ENCODE measurements around the gene SORL1. TPM values are rescaled to one million over a fixed set of nuclear protein-coding genes. Genes with fewer than 3 reads are reported as not detected.
"Not testable (repeated sequence)": the region's sequence is repeated elsewhere in the genome, so short reads cannot be mapped to it uniquely, and the experiment has no call there.

SORL1 gene
- total RNA-seq, 2 experiments from 2014 or later: 17.4 to 38.6 TPM

DNA sequence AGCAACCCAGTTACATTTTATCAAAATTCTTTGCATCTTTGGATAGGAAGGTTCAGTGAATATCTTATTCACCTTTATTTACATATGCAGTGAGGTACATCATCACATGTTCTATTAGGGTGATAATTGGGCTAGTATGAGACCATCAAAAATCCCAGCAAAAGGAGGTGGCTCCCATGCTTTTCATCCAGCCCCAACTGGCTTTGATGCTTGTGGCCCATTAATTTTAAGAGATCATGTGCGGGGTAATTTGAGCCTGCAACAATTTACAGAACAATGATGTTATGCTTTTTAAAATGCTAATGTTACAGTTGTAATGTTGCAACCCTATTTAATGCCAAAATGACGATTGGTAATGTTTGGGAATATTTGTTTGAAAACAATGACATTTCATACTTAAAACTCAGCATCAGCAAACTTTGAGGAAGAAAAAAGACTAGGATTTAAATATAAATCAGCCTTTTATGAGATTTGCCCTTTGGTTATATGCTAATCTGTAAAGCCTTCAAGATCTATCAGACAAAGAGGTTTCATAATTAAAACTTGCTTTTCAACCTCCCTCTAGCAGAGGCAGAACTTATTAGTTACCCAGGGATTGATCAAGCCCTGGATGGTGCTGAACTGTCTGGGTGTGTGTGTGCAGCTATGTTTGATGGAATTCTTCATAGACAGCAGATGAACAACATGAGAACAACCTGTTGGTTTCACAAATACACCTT is 184.1 kb downstream of the SORL1 start:
- H3K27ac Mint-ChIP-seq: no peak overlapping the region
- DNase-seq (no peak), ATAC-seq (no peak)
- no peaks in the 10 kb centered on the region for H3K4me1 Mint-ChIP-seq
- H3K4me3 Mint-ChIP-seq: no peak overlapping the region
- no peaks in the 10 kb centered on the region for H3K27me3 Mint-ChIP-seq
- H3K9me3 Mint-ChIP-seq (ENCODE audit: low read depth): no peaks in the 10 kb centered on the region
- CTCF ChIA-PET: no interaction called here
- H3K36me3 Mint-ChIP-seq: no peaks in the 10 kb centered on the region

DNA sequence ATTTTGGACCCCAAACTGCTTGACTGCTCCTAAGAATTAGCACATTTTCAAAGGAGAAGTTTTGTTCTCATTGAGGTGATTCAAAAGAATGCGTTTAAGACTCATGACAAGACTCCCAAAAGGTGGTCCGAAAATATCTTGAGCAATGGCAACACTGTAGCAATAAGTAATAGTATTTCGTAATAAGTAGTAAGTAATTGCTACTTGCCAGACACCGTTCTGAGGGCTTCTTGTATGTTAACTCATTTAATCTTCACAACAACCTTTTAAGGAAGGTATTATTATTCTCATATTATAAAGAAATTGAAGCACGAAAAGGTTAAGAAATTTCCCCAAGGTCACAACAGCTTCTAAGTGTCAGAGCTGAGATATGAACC is 184.7 kb downstream of the SORL1 start:
- CTCF ChIA-PET: no interaction called here
- DNase-seq: no peak
- no peaks in the 10 kb centered on the region for H3K27me3 Mint-ChIP-seq
- no peak overlapping the region for H3K27ac Mint-ChIP-seq
- no peaks in the 10 kb centered on the region for H3K9me3 Mint-ChIP-seq (ENCODE audit: low read depth)
- ATAC-seq: no peak
- H3K36me3 Mint-ChIP-seq: no peaks in the 10 kb centered on the region
- no peaks in the 10 kb centered on the region for H3K4me1 Mint-ChIP-seq
- H3K4me3 Mint-ChIP-seq: no peak overlapping the region

DNA sequence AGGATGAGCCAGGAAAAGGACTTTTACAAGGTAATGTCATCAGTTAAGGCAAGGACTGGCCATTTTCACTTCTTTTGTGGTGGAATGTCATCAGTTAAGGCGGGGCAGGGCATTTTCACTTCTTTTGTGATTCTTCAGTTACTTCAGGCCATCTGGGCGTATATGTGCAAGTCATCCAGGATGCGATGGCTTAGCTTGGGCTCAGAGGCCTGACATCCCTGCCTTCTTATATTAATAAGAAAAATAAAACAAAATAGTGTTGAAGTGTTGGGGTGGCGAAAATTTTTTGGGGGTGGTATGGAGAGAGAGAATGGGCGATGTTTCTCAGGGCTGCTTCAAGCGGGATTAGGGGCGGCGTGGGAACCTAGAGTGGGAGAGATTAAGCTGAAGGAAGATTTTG is 185.5 kb downstream of the SORL1 start:
- CTCF ChIA-PET; H3K9me3 Mint-ChIP-seq (ENCODE audit: low read depth); DNase-seq; H3K36me3 Mint-ChIP-seq; ATAC-seq; H3K27ac Mint-ChIP-seq; H3K4me3 Mint-ChIP-seq; H3K4me1 Mint-ChIP-seq; H3K27me3 Mint-ChIP-seq: not testable (repeated sequence)

DNA sequence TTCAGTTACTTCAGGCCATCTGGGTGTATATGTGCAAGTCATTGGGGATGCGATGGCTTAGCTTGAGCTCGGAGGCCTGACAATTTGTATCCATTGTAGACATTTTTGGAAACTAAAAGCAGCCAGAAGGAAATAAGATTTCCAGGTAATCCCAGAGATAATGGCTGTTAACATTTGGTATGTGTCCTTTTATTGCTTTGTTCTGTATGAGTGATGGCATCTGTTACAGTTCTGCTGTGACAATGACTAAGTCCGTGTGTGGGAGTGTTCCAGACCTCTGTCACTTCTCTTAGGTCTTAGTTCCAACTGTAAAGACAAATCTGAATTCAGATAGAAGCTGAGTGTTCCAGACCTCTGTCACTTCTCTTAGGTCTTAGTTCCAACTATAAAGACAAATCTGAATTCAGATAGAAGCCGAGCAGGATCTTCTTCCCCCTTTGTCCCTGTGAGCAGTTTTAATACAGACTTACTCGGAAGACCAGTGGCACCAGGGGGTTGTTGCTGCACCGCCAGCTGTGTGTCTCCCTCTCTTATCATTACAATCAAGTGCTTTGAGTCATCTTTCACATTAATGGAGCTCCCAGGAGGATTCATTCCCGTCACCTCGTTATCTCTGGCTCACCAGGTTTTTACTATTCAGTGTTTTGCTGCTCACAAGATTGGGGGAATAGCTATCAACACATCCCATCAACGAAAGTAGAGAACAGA is 191.5 kb downstream of the SORL1 start:
- Mint-ChIP-seq H3K27me3 (peaks cover 4% of the 10 kb centered on the region), H3K4me1 (no peaks in the 10 kb centered on the region), H3K36me3 (no peaks in the 10 kb centered on the region), H3K4me3 (no peak overlapping the region), H3K27ac (no peak overlapping the region), H3K9me3 (ENCODE audit: low read depth) (no peaks in the 10 kb centered on the region)
- CTCF ChIA-PET: no interaction called here
- ATAC-seq (no peak), DNase-seq (no peak)

DNA sequence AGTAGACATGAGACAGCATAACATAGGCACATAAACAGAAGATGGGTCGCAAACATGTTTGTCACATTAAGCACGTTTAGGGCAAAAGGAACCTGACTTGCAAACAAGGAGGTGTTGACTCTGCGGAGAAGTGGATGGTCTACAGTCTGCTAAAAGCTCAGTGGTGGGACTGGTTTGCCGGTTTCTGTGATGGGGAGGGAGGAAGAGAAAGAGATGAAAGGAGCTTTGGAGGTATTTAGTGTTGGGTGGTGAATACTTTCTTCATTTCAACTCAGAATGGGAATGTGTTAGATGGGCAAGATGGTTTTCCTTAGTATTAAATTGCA is 192.0 kb downstream of the SORL1 start:
- no peaks in the 10 kb centered on the region for H3K4me1 Mint-ChIP-seq
- DNase-seq: no peak
- H3K27me3 Mint-ChIP-seq: peaks cover 5% of the 10 kb centered on the region
- no peak overlapping the region for H3K4me3 Mint-ChIP-seq
- ATAC-seq: no peak
- no peaks in the 10 kb centered on the region for H3K9me3 Mint-ChIP-seq (ENCODE audit: low read depth)
- no peaks in the 10 kb centered on the region for H3K36me3 Mint-ChIP-seq
- H3K27ac Mint-ChIP-seq: no peak overlapping the region
- CTCF ChIA-PET: interaction anchor here (1.6 kb wide), 1 partner anchor 11 kb away, joined by 8 read pairs; no protein-coding TSS in a partner anchor

DNA sequence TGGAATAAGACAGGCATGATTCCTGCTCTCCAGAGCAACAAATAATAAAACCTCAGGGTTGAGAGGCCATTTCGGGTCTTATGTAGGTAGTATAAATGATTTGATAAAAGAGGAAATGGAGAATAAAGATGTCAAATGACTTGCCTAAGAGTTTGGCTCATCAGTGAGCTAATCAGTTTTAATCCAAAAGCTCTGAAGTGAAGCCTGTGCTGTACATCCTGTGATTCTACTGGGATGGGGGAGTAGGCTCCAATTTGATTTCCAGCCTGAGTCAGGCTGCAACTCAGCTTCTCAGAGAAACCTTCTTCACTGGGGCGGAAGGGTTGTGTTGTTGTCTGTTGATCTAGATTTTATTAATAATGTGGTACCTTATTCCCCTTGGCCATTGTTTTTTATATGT is 192.9 kb downstream of the SORL1 start:
- no peak for DNase-seq
- H3K9me3 Mint-ChIP-seq (ENCODE audit: low read depth): no peaks in the 10 kb centered on the region
- peaks cover 5% of the 10 kb centered on the region for H3K4me1 Mint-ChIP-seq
- H3K27ac Mint-ChIP-seq: no peak overlapping the region
- no peak overlapping the region for H3K4me3 Mint-ChIP-seq
- ATAC-seq: no peak
- CTCF ChIA-PET: interaction anchor here (1.6 kb wide), 1 partner anchor 10 kb away, joined by 8 read pairs; no protein-coding TSS in a partner anchor
- H3K27me3 Mint-ChIP-seq: peaks cover 5% of the 10 kb centered on the region
- H3K36me3 Mint-ChIP-seq: no peaks in the 10 kb centered on the region

DNA sequence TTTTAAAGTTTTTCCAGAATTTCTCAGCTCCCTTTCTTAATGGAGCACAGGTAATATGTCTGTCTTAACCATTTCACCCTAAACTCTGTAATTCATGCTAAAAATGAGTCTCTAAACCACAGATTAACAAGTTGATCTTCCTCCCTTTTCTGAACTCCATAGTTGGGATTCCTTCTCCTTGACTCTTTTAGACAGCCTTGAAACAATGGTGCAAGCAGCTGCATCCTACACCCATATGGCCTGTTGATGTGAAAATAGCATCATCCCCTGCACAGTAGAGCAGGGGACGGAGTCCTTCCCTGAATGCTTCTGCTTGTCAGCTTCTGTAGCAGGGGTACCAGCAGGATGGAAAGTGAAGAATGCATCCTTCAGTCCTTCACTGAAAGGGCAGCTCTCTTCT is 193.5 kb downstream of the SORL1 start:
- H3K4me3 Mint-ChIP-seq: no peak overlapping the region
- H3K9me3 Mint-ChIP-seq (ENCODE audit: low read depth): no peaks in the 10 kb centered on the region
- no peak overlapping the region for H3K27ac Mint-ChIP-seq
- CTCF ChIA-PET: interaction anchor here (1.6 kb wide), 1 partner anchor 10 kb away, joined by 8 read pairs; no protein-coding TSS in a partner anchor
- peaks cover 11% of the 10 kb centered on the region for H3K4me1 Mint-ChIP-seq
- H3K27me3 Mint-ChIP-seq: peaks cover 5% of the 10 kb centered on the region
- DNase-seq (no peak), ATAC-seq (no peak)
- no peaks in the 10 kb centered on the region for H3K36me3 Mint-ChIP-seq

DNA sequence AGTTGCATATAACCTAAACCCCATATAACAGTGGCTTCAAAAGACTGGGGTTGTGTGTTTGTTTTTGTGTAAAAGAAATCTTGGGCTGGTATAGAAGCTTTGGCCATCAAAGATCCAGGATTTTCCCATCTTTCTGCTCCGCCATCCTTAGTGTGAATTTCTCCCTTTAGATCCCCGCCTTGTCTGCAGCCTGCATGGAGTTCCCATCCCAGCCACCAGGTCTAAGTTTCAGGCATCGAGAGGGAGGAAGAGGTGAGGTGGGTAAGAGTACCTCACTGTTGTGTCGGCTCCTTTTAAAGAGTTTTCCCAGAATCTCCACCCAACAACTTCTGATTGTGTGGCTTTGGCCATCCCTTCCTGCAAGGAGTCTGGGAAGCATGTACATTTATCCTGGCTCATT is 196.2 kb downstream of the SORL1 start:
- ATAC-seq (no peak), DNase-seq (no peak)
- H3K9me3 Mint-ChIP-seq (ENCODE audit: low read depth): no peaks in the 10 kb centered on the region
- CTCF ChIA-PET: no interaction called here
- H3K27me3 Mint-ChIP-seq: peaks cover 7% of the 10 kb centered on the region
- H3K27ac Mint-ChIP-seq: no peak overlapping the region
- peaks cover 23% of the 10 kb centered on the region for H3K4me1 Mint-ChIP-seq
- no peaks in the 10 kb centered on the region for H3K36me3 Mint-ChIP-seq
- H3K4me3 Mint-ChIP-seq: no peak overlapping the region

DNA sequence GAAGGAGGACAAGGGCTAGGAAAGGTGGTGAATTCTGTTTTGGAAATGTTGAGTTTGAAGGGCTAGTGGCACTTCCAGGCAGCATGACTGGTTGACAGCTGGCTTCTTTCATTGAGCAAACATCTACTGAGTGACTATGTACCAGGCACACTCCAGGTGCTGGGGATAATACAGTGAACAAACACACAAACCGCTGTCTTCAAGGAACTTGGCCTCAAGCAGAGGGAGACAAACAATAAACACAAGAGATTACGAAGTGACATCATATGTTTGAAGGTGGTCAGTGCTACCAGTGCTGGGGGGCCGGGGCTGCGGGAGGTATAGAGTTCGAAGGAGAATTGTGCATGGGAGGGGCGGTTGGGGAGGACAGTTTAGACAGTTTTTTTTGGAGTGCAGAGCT is 197.7 kb downstream of the SORL1 start:
- H3K27me3 Mint-ChIP-seq: peaks cover 21% of the 10 kb centered on the region
- H3K4me3 Mint-ChIP-seq: no peak overlapping the region
- H3K36me3 Mint-ChIP-seq: no peaks in the 10 kb centered on the region
- no peak overlapping the region for H3K27ac Mint-ChIP-seq
- H3K9me3 Mint-ChIP-seq (ENCODE audit: low read depth): no peaks in the 10 kb centered on the region
- CTCF ChIA-PET: no interaction called here
- DNase-seq: no peak
- H3K4me1 Mint-ChIP-seq: peaks cover 23% of the 10 kb centered on the region
- no peak for ATAC-seq

DNA sequence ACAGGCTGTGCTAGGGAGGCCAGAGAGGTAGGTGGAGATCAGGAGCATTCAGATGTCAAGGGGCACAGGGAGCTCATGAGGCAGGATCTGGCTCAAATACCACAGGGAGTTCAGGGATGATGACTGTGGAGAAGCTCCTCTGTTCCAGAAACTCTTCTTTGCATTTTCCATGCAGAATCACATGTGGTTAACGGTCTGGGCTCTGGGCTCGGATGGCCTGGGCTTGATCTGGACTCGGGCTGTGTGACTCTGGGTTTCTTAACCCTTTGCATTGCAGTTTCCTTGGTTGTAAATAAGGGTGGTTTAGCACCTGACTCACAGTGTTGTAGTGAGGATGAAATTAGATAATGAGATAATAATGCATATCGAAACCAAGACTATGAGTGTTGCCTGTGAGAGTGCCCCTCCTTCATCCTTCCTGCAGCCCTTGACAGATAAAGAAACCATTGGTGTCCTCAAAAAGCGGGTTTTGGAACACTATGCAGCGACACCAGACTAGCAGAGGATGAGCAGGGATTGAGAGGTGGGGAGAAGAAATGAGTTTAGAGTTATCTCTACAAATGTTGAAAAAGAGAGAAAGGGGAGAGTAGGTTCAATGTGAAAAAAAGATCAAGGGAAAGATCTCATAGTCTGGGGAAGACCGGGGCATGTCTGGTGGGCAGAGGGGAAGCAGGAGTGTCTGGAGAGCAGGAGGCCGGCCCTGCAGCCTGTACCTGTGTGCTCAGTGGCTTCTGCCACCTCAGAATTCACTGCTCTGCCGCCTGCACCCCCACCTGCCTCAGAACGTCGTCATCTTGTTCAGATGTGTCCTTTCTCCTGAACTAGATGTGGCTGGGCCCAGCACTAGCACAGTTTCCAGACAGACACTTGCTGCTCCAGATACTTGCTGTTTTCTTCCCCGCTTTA is 198.5 kb downstream of the SORL1 start:
- DNase-seq (peak; percentile 49), ATAC-seq (peak; percentile 85)
- H3K27me3 Mint-ChIP-seq: peaks cover 28% of the 10 kb centered on the region
- peaks cover 27% of the 10 kb centered on the region for H3K4me1 Mint-ChIP-seq
- no peaks in the 10 kb centered on the region for H3K36me3 Mint-ChIP-seq
- H3K27ac Mint-ChIP-seq: peak overlapping the region; percentile 77
- H3K4me3 Mint-ChIP-seq: peak overlapping the region; percentile 29
- CTCF ChIA-PET: no interaction called here
- no peaks in the 10 kb centered on the region for H3K9me3 Mint-ChIP-seq (ENCODE audit: low read depth)

DNA sequence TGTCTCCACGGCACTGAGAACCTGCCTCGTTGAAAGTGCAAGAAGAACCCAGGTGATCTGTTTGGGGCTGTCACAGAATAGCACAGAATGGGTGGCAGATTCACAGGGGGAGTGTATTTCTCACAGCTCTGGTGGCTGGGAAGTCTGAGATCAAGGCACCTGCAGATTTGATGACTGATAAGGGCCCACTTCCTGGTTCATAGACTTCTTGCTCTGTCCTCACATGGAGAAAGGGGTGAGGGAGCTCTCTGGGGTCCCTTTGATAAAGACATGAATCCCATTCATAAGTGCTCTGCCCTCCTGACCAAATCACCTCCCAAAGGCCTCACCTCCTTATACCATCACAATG is 199.1 kb downstream of the SORL1 start:
- CTCF ChIA-PET: no interaction called here
- Mint-ChIP-seq H3K4me1 (peaks cover 31% of the 10 kb centered on the region), H3K27ac (peak overlapping the region; percentile 16), H3K36me3 (no peaks in the 10 kb centered on the region), H3K27me3 (peaks cover 30% of the 10 kb centered on the region), H3K9me3 (ENCODE audit: low read depth) (no peaks in the 10 kb centered on the region), H3K4me3 (no peak overlapping the region)
- DNase-seq (no peak), ATAC-seq (no peak)

DNA sequence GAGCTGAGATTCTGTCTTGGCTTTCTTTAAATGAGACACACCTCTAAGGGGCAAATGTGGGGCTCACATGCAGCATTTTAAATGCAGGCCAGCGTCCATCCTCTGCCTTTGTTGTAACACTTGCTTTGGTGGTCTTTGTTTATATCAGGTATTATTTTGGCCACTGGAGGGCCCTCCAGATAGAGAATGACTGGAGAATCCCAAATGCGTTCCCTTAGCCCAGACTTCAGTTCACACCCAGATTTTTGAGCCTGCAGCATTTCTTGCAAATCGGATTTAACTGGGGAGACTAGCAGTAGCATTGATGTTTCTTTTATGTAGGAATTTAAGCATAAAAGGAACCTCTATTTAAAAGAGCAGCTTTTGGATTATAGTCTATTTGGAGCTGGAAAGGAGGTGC is 200.9 kb downstream of the SORL1 start:
- no peak for ATAC-seq
- peaks cover 30% of the 10 kb centered on the region for H3K27me3 Mint-ChIP-seq
- CTCF ChIA-PET: no interaction called here
- H3K27ac Mint-ChIP-seq: no peak overlapping the region
- no peak overlapping the region for H3K4me3 Mint-ChIP-seq
- peaks cover 32% of the 10 kb centered on the region for H3K4me1 Mint-ChIP-seq
- no peak for DNase-seq
- no peaks in the 10 kb centered on the region for H3K36me3 Mint-ChIP-seq
- H3K9me3 Mint-ChIP-seq (ENCODE audit: low read depth): no peaks in the 10 kb centered on the region

DNA sequence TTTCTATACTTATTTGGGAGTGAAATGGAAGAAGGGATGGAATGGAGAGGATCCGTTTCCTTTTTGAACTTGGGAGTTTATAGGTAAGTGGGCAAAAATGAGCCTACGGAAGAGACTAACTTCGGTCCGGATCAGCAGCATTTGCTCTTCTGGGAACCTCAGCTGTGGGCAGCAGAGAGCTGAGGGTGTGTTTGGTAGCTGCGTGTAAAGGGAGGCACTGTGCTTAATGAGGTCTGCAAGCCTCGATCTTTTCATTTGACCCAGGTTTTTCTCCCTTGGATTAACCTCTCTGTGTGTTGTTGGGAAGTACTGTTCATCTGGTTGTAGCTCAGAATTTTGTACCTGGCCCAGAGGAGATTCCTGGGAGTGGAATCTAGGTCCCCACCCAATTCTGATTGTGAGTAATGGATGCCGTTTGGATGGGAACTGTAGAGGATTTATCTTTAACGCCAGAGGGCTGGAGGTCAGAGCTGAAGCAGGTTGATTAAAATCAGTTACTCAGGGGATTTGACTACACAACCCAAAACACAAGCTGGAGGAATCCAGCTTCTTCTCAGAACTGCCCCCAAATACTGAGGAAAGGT is 202.2 kb downstream of the SORL1 start:
- Mint-ChIP-seq H3K9me3 (ENCODE audit: low read depth) (no peaks in the 10 kb centered on the region), H3K27me3 (peaks cover 25% of the 10 kb centered on the region), H3K36me3 (no peaks in the 10 kb centered on the region), H3K27ac (no peak overlapping the region), H3K4me1 (peaks cover 32% of the 10 kb centered on the region), H3K4me3 (no peak overlapping the region)
- DNase-seq (no peak), ATAC-seq (no peak)
- CTCF ChIA-PET: interaction anchor here (0.8 to 2.0 kb wide), 8 partner anchors 8 to 852 kb away, joined by 3 to 8 read pairs (median 4); no protein-coding TSS in a partner anchor

Data from activated CD8-positive, alpha-beta memory T cell treated with anti-CD3 and anti-CD28 coated beads, Interleukin-2, amount 10 ng/mL, durations not matched to agents 7 days and 5 days (primary cell).